Keratinocyte (primary cell): ENCODE results near the gene MEAK7.
"Not testable (repeated sequence)": the region's sequence is repeated elsewhere in the genome, so short reads cannot be mapped to it uniquely, and the experiment has no call there.

Source experiments
- CTCF ChIP-seq, 3 experiments: IDR thresholded peaks in 1 of 3; conservative IDR thresholded peaks in 1 of 3; optimal IDR thresholded peaks in 1 of 3; 2 replicates in 2 of 3; 3 replicates in 1 of 3; pipeline versions ENCODE3 to v1.5.1; 2011; ENCODE audit warnings: low read length in 3 of 3, mild to moderate bottlenecking in 3 of 3, moderate library complexity in 2 of 3, control low read depth in 1 of 3, inconsistent platforms in 1 of 3; ENCODE audit not compliant: insufficient read depth in 2 of 3; ENCODE audit errors: extremely low read depth in 1 of 3
- EZH2 ChIP-seq: IDR thresholded peaks from one replicate; pipeline ENCODE4 v1.6.1; 2012; ENCODE audit warnings: inconsistent platforms, mild to moderate bottlenecking, low read length, moderate library complexity

- TF ChIP-seq CTCF (optimal IDR thresholded peaks at IDR 0.05 in 1 of 3, IDR thresholded peaks at IDR 0.05 in 1 of 3, conservative IDR thresholded peaks at IDR 0.05 in 1 of 3; ENCODE audit: extremely low read depth in 1 of 3, insufficient read depth in 2 of 3, low read length in 3 of 3); EZH2: not testable (repeated sequence)
Observed at GRCh38 chr16:84524941-84525581, 20.6 kb upstream of the MEAK7 start.
